B cell (primary cell): ENCODE measurements around the gene PPP2R5E. TPM values are rescaled to one million over a fixed set of nuclear protein-coding genes. Genes with fewer than 3 reads are reported as not detected.

Source experiments
- ATAC-seq: fragments of 200-7000 bp; cut with Tn5 transposase; one replicate; pipeline ENCODE4 v1.10.0; 2021; ENCODE audit warnings: low read depth, mild to moderate bottlenecking, moderate number of reproducible peaks, moderate library complexity
- CTCF ChIA-PET: fragments of 350-600 bp; sonication (Branson Sonifier 250); formaldehyde crosslinking; loops from one replicate; lab custom pipeline; 2021; ENCODE audit warnings: antibody characterized with exemption, inconsistent platforms; lab: Charles Lee
- POLR2A ChIA-PET: fragments of 350-600 bp; sonication (Branson Sonifier 250); formaldehyde crosslinking; loops from one replicate; lab custom pipeline; 2021; ENCODE audit warnings: antibody characterized with exemption; lab: Charles Lee
- DNase-seq: peaks from one replicate; pipeline ENCODE4 v3.0.0; 2013
- H2AFZ ChIP-seq: 2 replicates; pipeline ENCODE4 v1.6.1; 2012; ENCODE audit warnings: mild to moderate bottlenecking, low read depth, low read length; ENCODE audit not compliant: insufficient read depth, poor library complexity, severe bottlenecking
- H3K27ac ChIP-seq, 2 donors: 1 replicate in 1 of 2; 2 replicates in 1 of 2; pipeline ENCODE4 v1.5.1; 2012 to 2013; ENCODE audit warnings: low read length in 2 of 2, mild to moderate bottlenecking in 2 of 2, moderate library complexity in 1 of 2
- H3K27me3 ChIP-seq, 4 experiments: fragments of 200-600 bp in 1 of 4; sonication (generic) in 1 of 4; replicated peaks in 1 of 4; 1 replicate in 2 of 4; 2 replicates in 2 of 4; pipeline versions ENCODE4 v1.6.1 to v1.7.0; 2013 to 2016; ENCODE audit warnings: low read length in 3 of 4, mild to moderate bottlenecking in 2 of 4, mixed read lengths in 1 of 4, moderate library complexity in 1 of 4; ENCODE audit not compliant: insufficient read depth in 4 of 4, control insufficient read depth in 3 of 4; ENCODE audit errors: control extremely low read depth in 1 of 4
- H3K36me3 ChIP-seq, 2 experiments: replicated peaks in 1 of 2; 1 replicate in 1 of 2; 2 replicates in 1 of 2; pipeline versions ENCODE4 v1.6.1 to v1.7.1; 2013; ENCODE audit warnings: low read length in 1 of 2; ENCODE audit not compliant: insufficient read depth in 2 of 2, control insufficient read depth in 1 of 2; ENCODE audit errors: control extremely low read depth in 1 of 2, extremely low read depth in 1 of 2
- H3K4me1 ChIP-seq, 2 donors: fragments of 200-600 bp in 1 of 2; sonication (generic) in 1 of 2; 1 replicate in 1 of 2; 2 replicates in 1 of 2; pipeline versions ENCODE4 v1.5.1 to v1.6.1; 2013 to 2017; ENCODE audit warnings: low read length in 2 of 2; ENCODE audit not compliant: control insufficient read depth in 2 of 2, insufficient read depth in 2 of 2
- H3K4me2 ChIP-seq: replicated peaks from 2 replicates; pipeline ENCODE3; 2012; ENCODE audit warnings: mild to moderate bottlenecking, low read depth, low read length; ENCODE audit not compliant: poor library complexity, severe bottlenecking
- H3K4me3 ChIP-seq, 5 experiments: fragments of 200-600 bp in 1 of 5; sonication (generic) in 1 of 5; 1 replicate in 3 of 5; 2 replicates in 2 of 5; pipeline versions ENCODE4 v1.5.1 to v1.7.0; 2011 to 2016; ENCODE audit warnings: low read length in 4 of 5, mild to moderate bottlenecking in 4 of 5, low read depth in 2 of 5, control low read depth in 1 of 5, moderate library complexity in 1 of 5; ENCODE audit not compliant: insufficient read depth in 1 of 5; ENCODE audit errors: control extremely low read depth in 1 of 5, extremely low read depth in 1 of 5
- H3K79me2 ChIP-seq: fragments of 200-600 bp; sonication (generic); one replicate; pipeline ENCODE4 v1.6.0; 2016; ENCODE audit warnings: low read length; ENCODE audit not compliant: control insufficient read depth, insufficient read depth
- H3K9ac ChIP-seq: fragments of 200-600 bp; sonication (generic); 2 replicates; pipeline ENCODE4 v1.6.1; 2017; ENCODE audit warnings: mild to moderate bottlenecking, low read length, moderate library complexity
- H3K9me3 ChIP-seq, 3 donors: one replicate each; pipeline versions ENCODE4 v1.6.1 to v1.7.1; 2013; ENCODE audit warnings: low read length in 2 of 3; ENCODE audit not compliant: control insufficient read depth in 2 of 3, insufficient read depth in 1 of 3; ENCODE audit errors: control extremely low read depth in 1 of 3
- H4K20me1 ChIP-seq: 2 replicates; pipeline ENCODE4 v1.6.0; 2012; ENCODE audit warnings: mild to moderate bottlenecking, low read length; ENCODE audit not compliant: insufficient read depth, control insufficient read depth, poor library complexity, severe bottlenecking
- H3K27ac Mint-ChIP-seq: one replicate; pipeline ENCODE4 v1.8.0; 2021; ENCODE audit warnings: mixed read lengths
- H3K27me3 Mint-ChIP-seq: one replicate; pipeline ENCODE4 v1.8.0; 2021; ENCODE audit warnings: mixed read lengths
- H3K4me1 Mint-ChIP-seq: one replicate; pipeline ENCODE4 v1.8.0; 2021; ENCODE audit warnings: mixed read lengths
- H3K4me3 Mint-ChIP-seq: one replicate; pipeline ENCODE4 v1.8.0; 2021; ENCODE audit warnings: mixed read lengths
- H3K9me3 Mint-ChIP-seq: one replicate; pipeline ENCODE4 v1.8.0; 2022; ENCODE audit warnings: mixed read lengths; ENCODE audit not compliant: insufficient read depth
- EZH2 ChIP-seq: IDR thresholded peaks from 2 replicates; pipeline ENCODE4 v1.6.1; 2012; ENCODE audit warnings: borderline replicate concordance, low read depth, mild to moderate bottlenecking, moderate library complexity, low read length; ENCODE audit not compliant: insufficient read depth, poor library complexity, severe bottlenecking
- WGBS: methylation state at CpG from one replicate; pipeline ENCODE4 v1.1.5; 2013; ENCODE audit warnings: missing lambda C conversion rate; ENCODE audit not compliant: insufficient coverage; 5-methylcytosine and 5-hydroxymethylcytosine counted together
- intact Hi-C: fragments of 100-400 bp; cut with micrococcal nuclease; formaldehyde crosslinking; loops from one replicate; pipeline ENCODE4 v1.10.0; 2022
- polyA plus RNA-seq: library from polyadenylated mRNA; depleted of rRNA; stranded (reverse); fragments of >200 nt; gene quantifications from 2 replicates; pipeline ENCODE4 v1.2.3, GENCODE V29; 2012
- total RNA-seq, 2 donors: library from RNA; stranded (reverse); fragments of 120-200 nt in 1 of 2; gene quantifications; 1 replicate in 1 of 2; 2 replicates in 1 of 2; pipeline versions ENCODE4 v1.2.3 to v1.2.4, GENCODE V29; 2013 to 2022
- TF ChIP-seq, protein P1 (sequence below): fragments of 200-600 bp; IDR thresholded peaks from one replicate; pipeline ENCODE4 v1.8.0; 2022; ENCODE audit warnings: antibody characterized with exemption, mild to moderate bottlenecking

Gene PPP2R5E
- total and polyA plus RNA-seq, 2 donors (not counting 1 experiment from before 2014, with no cell fraction given) = 6.3 to 40.6 TPM

DNA sequence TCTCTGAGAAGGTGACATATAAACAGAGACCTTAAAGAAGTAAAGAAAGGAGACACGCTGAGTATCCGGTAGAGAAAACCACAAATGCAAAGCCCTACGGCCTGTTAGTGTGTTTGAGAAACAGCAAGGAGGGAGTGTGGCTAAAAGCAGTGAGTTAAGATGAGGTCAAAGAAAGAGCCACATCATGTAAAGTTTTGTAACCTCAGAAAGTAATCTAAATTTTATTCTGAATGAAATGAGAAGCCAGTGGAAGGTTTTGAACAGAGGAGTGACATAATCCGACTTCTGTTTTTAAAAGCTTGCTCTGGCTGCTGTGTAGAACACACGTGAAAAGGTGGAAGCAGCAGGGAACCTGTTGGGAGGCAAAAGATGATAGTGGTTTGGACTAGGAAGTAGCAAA is 32.6 kb downstream of the PPP2R5E start:
- H3K4me1 ChIP-seq = peaks cover 13 to 15% of the 10 kb centered on the region in 2 donors
- TF ChIP-seq, protein P1, sequence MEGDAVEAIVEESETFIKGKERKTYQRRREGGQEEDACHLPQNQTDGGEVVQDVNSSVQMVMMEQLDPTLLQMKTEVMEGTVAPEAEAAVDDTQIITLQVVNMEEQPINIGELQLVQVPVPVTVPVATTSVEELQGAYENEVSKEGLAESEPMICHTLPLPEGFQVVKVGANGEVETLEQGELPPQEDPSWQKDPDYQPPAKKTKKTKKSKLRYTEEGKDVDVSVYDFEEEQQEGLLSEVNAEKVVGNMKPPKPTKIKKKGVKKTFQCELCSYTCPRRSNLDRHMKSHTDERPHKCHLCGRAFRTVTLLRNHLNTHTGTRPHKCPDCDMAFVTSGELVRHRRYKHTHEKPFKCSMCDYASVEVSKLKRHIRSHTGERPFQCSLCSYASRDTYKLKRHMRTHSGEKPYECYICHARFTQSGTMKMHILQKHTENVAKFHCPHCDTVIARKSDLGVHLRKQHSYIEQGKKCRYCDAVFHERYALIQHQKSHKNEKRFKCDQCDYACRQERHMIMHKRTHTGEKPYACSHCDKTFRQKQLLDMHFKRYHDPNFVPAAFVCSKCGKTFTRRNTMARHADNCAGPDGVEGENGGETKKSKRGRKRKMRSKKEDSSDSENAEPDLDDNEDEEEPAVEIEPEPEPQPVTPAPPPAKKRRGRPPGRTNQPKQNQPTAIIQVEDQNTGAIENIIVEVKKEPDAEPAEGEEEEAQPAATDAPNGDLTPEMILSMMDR = no peak
- TF ChIP-seq EZH2 = no peak
- peaks cover 0 to 5% of the 10 kb centered on the region in 2 experiments for H3K36me3 ChIP-seq
- POLR2A ChIA-PET = no interaction called here
- Mint-ChIP-seq H3K9me3 (no peaks in the 10 kb centered on the region), H3K27me3 (no peaks in the 10 kb centered on the region), H3K27ac (peak overlapping the region; percentile 27), H3K4me3 (peak overlapping the region; percentile 4), H3K4me1 (peaks cover 51% of the 10 kb centered on the region)
- H3K79me2 ChIP-seq = peaks cover 82% of the 10 kb centered on the region
- no peaks in the 10 kb centered on the region for H3K27me3 ChIP-seq
- DNase-seq = no peak
- peaks cover 0 to 5% (median 0%) of the 10 kb centered on the region in 3 donors for H3K9me3 ChIP-seq
- H3K9ac ChIP-seq = no peak overlapping the region
- H2AFZ ChIP-seq = no peak overlapping the region
- peak overlapping the region in 1 of 2 donors; percentile 10 for H3K27ac ChIP-seq
- intact Hi-C loops = no loop called here
- WGBS = 37% methylated on average over 5 of the region's 5 CpGs
- peak; percentile 21 for ATAC-seq
- no peak overlapping the region for H3K4me2 ChIP-seq
- no peak overlapping the region for H3K4me3 ChIP-seq
- CTCF ChIA-PET = interaction anchor here (1.3 kb wide), 1 partner anchor 122 kb away, joined by 3 read pairs; no protein-coding TSS in a partner anchor
- H4K20me1 ChIP-seq = peaks cover 41% of the 10 kb centered on the region

DNA sequence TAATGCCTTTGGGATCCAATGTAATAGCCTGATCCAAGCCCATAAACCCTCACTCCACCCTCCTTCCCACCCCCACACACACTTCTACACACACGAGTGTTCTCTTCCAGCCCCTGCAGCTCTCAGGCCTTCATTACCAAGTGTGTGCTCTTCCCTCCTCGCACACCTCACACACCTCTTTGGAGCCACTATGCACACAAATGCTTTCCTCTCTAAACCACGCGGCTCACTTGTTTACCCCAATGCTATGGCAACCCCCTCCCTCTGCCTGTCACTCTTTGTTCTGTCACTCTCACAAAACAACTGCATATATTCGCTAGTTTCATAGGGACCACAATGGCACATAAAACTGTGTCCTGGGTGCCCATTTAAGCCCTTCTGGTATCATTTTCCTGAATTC is 35.1 kb downstream of the PPP2R5E start:
- Mint-ChIP-seq H3K4me3 (no peak overlapping the region), H3K4me1 (peaks cover 48% of the 10 kb centered on the region), H3K27ac (no peak overlapping the region), H3K9me3 (no peaks in the 10 kb centered on the region), H3K27me3 (no peaks in the 10 kb centered on the region)
- no peak for ATAC-seq
- Histone ChIP-seq H3K36me3 (peaks cover 0 to 5% of the 10 kb centered on the region in 2 experiments), H3K27ac (no peak overlapping the region), H3K4me3 (no peak overlapping the region), H3K9ac (no peak overlapping the region), H3K4me2 (no peak overlapping the region), H3K4me1 (peaks cover 9 to 15% of the 10 kb centered on the region in 2 donors), H4K20me1 (peaks cover 32% of the 10 kb centered on the region), H3K27me3 (no peaks in the 10 kb centered on the region), H2AFZ (no peak overlapping the region), H3K9me3 (peaks cover 0 to 5% (median 0%) of the 10 kb centered on the region in 3 donors), H3K79me2 (peaks cover 87% of the 10 kb centered on the region)
- DNase-seq = no peak
- POLR2A ChIA-PET = no interaction called here
- intact Hi-C loops = no loop called here
- 91% methylated on average over 5 of the region's 5 CpGs for WGBS
- TF ChIP-seq, protein P1 = no peak
- no peak for TF ChIP-seq EZH2
- CTCF ChIA-PET = no interaction called here
